ENCODE data around the gene NTSR1.

Gene NTSR1

DNA sequence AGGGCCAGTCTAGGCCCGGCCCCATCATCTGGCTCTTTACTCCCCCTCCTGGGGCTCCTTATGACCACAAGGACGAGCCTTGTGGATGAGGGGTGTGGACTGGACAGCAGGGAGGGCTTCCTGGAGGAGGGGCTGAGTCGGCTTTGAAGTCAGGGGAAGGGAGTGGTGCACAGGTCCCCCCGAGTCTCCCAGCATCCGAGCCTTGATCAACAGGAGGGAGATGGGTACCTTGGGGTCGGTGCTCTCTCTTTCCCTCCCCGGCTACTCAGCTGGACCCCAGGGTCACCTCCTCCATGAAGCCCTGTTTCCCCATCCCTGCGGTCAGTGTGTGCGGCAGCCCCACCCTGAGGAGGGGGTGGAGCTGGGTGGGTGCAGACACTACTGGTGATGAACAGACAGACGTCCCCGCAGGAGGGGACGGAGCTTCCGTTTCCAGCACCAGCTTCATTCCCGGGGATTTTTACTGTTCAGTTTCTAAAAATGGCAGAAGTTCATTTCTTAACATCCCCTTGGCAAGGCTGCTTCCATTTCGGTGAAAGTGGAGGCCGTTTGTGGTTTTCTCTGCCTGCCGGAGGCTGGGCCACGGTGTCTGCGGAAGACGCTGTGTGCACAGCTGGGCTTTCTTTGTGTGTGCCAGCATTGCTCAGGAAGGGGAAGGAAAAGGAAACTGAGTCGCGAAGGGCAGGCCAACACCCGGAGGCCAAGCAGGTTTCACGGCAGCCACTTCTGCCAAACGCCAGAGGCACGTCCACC is 19.6 kb downstream of the NTSR1 start:
- no peak for DNase-seq

DNA sequence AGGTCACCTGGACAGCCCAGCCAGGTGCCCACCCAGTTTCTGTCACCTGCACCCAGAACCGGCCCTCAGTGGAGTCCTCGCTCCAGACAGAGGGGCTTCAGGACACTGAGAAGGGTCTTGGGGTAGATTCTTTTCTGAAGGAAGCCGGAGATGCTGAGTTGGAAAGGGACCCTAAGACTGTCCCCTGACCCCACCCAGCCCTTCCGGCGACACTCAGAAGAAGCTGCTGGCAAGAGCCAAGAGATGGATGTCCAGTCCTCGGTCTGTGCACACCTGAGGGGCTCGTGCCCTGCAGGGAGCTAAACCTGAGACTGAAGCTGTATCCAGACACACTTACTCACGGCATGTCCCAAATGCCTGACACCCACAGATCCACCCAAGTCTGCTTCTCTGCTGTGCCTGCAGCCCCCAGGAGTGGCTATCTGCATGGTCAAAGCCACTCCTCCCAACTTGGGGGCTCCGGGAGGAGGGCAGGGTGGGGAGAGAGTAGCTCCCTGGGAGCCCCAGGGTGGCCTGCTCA is 20.2 kb downstream of the NTSR1 start:
- no peak for DNase-seq

DNA sequence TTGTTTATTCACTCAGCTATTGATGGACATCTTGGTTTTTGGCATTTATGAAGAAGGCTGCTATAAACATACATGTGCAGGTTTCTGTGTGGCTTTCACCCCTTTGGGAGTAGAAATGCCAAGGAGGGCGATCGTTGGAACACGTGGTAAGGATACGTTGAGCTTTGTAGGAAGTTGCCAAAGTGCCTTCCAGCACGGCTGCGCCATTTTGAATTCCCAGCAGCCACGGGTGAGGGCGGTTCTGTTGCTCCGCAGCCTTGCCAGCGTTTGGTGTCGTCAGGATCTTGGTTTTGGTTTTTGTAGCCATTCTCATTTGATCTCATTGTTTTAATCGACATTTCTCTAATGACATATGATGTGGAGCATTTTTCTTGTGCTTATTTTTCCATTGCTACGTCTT is 21.8 kb downstream of the NTSR1 start:
- no peak for DNase-seq

DNA sequence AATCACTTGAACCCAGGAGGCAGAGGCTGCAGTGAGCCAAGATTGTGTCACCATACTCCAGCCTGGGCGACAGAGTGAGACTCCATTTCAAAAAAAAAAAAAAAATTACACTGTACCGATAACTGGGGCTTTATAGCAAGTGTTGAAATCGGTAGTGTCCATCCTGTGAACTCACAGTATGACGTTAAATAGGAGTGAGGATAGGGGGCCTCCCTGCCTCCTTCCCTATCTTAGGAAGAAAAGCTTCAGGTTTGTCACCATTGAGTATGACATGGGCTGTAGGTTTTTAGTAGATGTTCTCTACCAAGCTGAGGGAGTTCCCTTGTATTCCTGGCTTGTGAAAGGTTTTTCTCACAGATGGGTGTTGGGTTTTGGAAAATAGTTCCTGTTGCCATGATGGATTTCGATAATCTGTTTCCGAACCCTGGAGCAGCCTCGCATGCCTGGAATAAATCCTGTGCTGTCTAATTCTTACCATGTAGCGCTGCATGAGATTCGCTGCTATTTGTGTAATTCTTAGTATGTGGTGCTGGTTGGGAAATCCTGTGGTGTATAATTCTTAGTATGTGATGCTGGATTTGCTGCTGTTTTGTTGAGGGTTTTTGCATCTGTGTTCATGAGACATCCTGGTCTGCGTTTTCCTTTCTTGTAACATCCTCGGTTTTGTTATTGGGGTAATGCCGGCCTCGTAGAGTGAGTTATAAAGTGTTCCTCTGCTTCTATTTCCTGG is 23.6 kb downstream of the NTSR1 start:
- no peak for DNase-seq

DNA sequence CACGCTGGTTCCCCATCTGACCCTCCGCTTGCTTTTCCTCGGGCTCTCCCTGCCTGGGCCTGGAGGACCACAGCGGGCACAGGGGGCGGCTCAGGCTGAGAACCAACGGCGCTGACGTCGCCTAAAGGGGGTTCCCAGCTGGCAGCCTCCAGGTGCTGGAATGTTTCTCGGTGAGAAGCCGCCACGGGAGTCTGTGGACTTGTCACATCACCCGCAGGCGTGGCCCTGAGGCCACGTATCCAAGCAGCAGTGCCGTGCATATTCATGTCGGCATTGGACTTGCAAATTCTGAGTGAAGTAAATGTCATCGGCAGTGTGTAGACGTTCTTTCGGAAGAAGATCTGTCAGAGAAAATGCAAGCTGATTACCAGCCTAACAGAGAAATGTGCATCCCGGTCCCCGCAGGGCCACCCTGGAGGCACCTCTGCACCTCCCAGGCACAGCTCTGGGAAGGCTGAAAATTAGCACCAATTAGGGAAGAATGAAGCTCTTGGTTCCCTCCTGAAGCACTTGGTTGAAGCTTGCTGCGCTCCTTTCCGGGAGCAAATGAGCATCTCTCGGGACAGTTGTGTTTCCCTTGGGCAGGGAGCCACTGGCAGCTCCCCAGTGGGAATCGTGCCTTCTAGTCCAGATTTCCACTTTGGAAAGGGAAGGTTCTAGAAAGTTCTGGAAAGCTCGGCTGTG is 24.3 kb downstream of the NTSR1 start:
- DNase-seq: peak; percentile 63

DNA sequence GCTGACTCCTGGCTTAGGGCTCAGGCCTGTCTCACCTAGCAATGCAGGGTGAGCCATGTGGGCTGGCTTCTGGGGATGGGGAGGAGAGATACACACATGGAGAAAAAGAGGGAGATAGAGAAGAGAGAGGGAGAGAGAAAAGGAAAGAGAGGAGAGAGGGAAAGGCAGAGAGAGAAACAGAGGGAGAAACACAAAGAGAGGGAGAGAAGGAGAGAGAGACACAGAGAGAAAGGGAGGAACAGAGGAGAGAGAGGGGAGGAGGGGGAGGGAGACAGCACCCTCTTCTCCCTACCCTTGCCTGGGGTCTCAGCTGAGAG is 24.8 kb downstream of the NTSR1 start:
- no peak for DNase-seq

DNA sequence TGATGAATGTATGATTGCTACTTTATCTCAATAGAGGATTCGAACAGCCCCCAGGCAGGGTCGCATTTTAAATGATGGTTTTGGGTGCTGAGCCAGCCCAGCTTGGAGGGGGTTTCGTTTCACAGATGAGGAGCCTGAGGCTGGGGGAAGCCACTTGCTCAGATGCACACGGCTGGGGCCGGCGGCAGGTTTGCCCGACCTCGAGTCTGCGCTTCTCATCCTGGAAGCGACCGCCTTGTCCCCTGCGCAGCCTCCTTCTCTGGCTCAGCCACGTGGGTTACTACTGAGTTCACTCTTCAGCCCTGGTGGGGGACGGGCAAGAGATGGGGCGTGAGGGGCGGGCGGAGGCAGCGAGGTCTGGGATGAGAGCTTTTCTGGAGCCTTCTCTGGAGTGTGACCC is 25.3 kb downstream of the NTSR1 start:
- DNase-seq: no peak

DNA sequence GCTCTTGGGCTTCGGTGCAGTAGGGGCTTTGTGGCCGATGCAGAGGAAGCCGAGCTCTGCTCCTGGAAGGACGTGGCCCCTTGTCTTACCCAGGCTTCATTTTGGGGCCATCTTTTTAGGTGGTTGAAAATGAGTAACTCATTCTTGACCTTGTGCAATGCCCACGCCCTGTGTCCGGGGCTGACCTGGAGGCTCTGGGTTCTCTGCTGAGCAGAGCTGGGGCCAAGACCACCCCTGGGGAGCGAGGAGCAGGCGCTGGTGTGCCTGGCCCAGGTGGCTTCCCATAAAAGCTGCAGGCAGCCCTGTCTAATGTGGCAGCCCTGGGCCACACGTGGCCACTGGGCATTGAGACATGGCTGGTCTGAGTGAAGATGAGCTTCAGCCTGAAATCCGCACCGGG is 25.7 kb downstream of the NTSR1 start:
- no peak for DNase-seq

DNA sequence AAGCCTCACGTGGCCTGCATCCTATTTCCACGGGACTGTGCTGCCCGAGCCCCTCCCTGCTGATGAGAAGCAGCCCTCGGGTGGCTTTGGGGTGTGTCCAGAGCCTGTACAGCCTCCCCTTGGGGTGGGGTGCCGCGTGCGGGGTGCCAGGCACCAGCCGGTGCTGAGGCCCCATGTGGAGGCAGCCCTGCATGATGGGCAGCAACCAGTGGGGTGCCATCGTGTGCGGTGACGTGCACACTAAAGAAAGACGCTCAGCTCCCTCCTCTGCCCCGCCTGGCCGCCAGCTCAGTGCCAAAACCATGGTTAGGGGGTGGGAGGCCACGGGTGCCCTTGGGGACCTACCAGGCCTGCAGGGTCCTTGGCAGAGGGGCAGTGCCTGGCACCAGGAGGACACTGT is 26.2 kb downstream of the NTSR1 start:
- DNase-seq: no peak

DNA sequence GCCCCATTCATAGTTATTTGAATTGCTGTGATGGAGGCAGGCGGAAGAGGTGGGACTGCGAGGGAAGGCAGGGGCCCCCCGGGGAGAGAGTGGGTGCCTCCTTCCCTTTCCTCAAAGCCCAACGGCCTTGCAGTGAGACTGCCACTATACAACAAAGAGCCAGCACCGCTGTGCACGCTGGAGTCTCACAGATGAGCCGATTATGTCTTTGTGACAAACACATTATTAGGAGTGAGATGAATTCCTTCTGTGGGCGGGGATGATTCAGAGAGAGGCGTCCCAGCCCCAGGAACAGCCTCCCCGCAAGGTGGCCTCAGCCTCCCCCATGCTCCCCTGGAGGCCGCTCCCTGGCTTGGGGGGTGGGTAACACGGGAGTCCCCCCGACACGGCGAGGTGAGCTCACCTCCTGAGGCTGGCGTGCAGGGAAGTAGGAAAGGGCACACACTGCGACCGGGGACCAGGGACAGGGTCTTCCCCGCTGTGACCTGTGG is 26.7 kb downstream of the NTSR1 start:
- no peak for DNase-seq

DNA sequence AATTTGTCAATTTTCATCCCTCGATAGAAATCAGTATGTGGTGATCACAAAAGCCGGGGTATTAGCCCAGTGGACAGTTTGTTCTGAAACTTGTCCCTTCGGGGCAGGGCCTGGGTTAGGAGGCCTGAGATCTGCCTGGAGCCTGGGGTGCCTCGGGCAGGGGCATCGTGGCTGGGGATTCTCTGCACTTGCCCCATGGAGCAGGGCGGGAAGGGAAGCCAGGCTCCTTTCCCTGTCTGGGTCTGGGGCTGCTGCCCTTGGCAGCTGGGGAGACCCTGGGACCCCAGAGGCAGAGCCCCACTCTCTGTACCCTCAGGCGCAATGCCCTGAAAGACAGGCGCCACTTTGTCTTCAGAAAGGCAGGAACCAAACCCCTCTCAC is 27.4 kb downstream of the NTSR1 start:
- no peak for DNase-seq

DNA sequence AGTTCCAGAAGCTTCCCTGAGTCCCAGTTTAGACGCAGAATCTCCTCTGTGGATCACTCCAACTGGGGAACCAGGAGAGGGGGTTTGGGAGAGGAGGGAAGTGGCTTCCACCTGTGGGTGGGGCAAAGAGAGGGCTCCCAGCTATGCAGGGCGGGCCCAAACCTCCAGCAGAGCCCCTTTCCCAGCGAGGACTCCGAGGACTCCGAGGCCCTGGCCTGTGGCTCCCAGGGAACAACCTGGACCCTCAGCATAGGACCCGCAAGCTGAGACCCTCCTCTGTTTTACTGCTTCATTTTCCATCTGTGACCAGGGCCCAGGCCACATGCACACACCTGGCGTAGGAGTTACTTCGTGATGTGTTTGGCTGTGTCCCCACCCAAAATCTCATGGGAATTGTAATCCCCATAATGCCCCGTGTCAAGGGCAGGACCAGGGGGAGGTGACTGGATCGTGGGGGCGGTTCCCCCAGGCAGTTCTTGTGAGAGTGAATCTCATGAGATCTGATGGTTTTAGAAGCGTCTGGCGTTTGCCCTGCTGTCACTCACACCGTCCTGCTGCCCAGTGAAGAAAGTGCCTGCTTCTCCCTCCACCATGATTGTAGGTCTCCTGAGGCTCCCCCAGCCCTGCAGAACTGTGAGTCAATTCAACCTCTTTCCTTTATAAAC is 27.9 kb downstream of the NTSR1 start:
- no peak for DNase-seq

DNA sequence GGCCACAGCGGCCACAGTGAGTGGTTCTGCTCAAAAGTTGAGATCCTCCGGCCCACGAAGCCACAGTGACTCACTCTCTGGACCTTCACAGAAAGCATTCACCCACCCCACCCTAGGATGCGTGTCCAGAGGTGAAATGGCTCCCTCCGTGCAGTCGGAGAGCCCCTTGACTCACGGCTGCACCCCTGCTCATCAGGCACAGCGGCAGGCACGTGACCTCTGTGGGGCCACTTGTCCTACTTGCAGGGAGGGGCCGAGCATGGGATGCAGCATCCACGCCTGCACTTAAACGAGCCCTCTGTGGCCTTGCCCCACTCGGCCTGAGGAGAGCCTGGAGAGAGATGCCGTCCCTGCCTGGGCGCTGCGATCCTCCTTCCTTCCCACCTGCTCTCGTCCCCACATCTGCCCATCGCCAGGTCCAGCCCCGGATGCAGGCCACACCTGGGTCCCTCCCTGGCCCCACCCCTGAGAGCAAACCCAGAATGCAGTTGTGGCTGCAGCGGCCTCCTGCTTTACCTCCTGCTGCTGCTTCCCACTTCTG is 28.7 kb downstream of the NTSR1 start:
- no peak for DNase-seq

DNA sequence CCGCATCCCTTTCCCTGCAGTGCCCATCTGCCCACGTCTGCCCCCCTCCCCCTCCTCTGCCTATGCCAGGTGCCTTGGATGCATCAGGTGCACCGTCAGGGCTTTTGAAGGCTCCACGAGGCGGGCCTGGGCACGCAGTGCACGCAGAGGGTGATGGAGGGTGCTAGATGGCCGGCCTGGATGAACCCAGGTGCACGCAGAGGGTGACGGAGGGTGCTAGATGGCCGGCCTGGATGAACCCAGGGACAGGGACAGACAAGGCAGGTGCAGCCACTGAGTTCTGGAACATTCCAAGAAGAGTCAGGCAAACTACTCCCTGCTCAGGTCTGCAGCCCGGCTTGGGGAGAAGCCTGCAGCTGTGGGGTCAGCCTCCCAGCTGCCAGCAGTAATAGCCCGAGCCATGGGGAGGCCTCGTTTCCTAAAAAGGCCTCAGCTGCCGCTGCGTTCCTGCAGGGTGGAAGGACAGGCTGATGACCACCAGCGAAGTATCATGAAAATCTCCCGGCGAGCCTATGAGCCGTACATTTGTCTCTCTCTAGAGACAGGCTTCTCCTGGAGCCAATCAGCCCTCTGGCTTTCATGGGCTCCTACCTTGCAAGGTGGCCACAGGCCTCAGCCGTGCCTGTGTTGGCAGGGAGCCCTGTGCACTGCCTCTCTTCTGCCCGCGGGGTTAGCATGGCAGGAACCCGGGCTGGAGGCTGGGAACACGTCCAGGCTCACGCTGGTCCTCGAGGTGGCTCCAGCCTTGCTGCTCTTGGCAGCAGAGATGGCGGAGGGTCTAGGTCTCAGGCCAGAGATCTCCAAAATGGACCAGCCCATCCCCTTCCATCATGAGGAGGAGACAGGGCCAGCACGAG is 29.6 kb downstream of the NTSR1 start:
- no peak for DNase-seq

DNA sequence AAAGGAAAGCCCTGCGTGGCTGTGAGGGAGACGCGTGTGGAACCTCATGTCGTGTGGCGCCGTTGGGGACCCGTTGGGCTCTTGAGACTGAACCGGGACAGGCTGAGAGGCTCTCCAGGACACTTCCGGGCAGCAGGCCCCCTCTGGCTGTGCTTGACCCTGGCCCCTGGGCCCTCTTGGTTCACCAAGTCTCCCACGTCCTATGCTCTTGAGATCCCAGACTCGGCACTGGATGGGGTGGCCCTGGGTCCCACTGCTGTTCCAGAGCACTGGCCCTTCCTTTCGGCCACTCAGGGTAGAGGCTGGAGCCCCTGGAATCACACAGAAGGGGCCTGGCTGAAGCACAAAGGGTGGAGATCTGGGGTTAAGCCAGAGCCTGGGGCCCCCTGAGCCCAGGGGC is 30.4 kb downstream of the NTSR1 start:
- no peak for DNase-seq

DNA sequence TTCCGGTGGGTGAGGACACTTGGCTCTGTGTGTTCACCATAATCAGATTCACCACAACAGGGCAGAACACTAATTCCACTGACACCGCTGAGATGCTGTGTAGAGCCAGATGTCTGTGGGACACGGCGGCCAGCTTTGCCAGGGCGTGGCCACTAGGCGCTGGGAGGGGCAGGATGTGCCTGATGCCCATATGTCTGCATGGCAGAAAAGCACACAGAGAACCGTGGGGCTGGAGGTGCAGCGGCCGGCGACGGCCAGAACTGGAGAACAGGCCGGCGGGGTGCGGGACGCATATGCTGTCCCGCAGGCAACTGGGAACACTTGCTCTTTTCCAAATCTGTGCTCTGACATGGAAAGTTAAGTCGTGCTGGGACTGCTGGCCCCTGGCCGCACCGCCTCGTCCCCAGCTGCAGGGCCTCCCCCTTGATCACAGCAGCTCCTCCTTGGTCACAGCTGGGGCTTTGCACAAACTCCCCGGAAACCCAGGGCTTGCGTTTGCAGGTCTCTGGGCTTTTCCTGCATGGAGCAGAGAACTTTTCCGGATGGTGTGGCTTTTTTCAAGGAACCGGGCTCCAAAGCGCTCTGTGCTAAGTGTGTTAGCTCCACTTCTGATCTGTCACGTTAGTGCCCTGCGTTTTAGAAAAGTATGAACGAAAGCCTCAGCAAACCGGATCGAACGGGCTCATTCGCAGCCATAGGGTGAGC is 31.1 kb downstream of the NTSR1 start:
- no peak for DNase-seq

DNA sequence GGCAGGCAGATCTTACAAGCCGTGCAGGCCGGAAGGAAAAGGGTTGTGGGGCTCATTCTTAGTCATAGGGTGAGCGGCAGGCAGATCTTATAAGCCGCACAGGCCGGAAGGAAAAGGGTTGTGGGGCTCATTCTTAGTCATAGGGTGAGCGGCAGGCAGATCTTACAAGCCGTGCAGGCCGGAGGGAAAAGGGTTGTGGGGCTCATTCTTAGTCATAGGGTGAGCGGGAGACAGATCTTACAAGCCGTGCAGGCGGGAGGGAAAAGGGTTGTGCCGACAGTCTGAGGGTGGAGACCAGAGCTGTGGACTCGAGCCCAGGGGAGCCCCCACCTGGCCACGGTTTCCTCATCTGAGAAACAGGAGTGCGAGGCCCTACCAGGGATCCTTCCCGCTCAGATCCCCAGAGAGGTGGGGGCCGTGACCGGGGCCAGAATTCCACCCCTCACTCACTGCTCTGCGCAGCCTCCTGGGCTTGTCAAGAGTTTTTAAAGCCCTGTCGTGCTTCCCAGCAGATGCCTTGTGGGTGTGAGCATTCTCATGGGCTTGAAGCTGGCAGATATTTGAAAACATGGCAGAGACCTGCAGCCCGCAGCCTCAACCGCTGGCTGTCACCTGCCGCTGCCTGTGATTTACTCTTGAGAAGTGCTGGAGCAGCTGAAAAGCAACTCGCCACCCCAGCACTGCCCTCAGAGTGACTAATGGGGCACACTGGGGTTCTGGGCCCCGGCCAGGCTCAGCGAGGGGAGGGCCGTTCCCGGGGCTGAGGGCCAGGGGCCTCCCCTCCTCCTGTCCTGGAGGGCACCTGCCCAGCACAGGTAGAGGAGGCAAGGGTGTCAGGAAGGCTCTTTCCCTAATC is 31.9 kb downstream of the NTSR1 start:
- no peak for DNase-seq

DNA sequence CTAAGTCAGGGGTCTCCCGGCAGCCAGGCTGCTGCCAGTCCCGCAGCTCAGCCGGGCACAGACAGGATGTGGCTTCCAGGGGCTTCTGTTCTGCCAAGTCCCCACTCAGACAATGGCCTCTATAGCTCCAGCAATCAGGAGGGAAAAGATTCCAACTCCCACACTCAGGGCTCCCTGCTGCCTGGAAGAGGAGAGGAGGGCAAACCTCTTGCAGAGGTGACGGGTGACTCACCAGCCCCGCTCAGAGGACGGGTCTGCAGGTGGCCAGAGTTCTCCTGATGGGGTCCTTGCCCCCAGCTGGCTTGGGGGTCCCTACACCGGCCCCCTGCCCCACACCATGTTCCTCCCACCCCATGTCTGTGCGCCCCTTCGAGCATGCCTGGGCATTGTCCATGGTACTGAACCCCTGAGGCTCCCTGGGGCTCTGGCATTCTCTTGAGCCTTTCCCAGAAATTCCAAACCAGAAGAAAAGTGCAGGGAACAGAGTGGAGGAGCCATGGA is 32.6 kb downstream of the NTSR1 start:
- no peak for DNase-seq

DNA sequence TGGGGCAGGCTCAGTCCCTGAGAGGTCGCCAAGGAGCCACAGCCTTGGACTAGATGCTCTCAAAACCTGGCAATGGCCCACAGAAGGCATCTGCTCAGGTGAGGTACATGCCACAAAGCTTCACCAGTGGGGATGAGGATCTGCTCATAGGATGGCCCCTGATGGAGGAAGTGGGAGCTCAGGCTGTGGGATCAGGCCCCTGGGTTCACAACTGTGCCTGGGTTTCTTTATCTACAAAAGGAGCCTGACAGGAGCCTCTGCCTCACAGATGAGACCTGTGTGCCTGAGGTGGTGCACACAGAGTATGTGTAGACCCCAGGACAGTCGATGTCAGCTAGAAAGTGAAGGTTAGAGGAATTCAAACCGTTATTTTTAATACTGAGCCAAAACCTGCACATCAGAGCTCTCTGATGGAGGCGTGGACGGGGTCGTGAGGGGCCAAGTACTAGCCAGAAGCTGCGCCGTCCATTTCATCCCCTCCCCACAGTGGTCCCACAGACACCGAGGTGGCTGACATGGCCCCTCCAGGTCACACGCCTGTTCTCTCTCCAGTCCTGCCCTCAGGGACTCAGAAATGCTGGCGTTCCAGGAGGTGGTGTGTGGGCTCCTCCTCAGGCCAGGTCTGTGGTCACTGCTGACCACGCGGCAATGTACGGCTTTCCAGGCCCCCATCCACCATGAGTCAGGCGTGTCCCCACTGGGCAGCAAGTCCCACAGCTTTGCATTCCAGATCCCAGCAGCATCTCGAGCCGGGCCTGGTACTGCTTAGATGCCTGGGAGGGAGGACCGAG is 33.3 kb downstream of the NTSR1 start:
- no peak for DNase-seq

Data from NCI-H526 treated with DMSO at 0.1 percent for 48 hours (cell line).